ENCODE measurements around the gene ANKRD53. TPM values are rescaled to one million over a fixed set of nuclear protein-coding genes. Genes with fewer than 3 reads are reported as not detected.
A peak's percentile ranks its signal among the peaks of the same experiment; 100 is the strongest.

ANKRD53 gene
- total and polyA plus RNA-seq, 8 donors = 0.52 to 4.7 (median 3.0) TPM

DNA sequence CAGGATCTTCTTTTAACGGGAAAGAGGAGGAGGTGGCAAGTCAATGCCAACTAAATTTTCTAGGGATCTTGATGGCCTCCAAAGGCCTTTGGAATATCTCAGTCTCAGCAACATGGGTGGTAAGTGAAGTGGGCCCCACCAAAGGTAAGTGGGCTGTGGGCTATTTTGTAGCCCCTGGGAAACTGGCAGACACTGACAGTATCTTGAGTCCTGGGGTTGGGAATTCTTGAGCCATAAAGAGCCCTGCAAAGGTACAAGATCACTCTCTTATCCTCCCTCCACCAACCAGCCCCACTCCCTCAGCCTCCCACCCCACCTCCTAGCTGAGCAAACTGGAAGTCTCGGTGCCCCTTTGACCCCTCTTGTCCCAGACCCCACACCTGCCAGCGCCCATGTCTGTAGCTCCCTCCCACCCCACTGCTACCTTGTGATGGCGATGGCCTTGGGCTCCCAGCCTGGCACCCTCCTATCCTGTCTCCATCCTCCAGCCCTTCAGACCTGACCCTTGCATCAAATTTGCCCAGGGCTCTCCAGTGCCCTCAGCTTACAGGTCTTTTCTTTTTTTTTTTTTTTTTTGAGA, 34.2 kb upstream of the ANKRD53 start:
- Histone ChIP-seq H3K27me3 (peaks cover 10 to 29% of the 10 kb centered on the region in 2 donors), H3K27ac (no peak overlapping the region), H3K9me3 (no peaks in the 10 kb centered on the region), H3K4me3 (no peak overlapping the region), H3K4me1 (peaks cover 0 to 10% of the 10 kb centered on the region in 2 donors), H3K36me3 (no peaks in the 10 kb centered on the region)
- no peak for TF ChIP-seq CTCF (IDR thresholded peaks at IDR 0.05)
- DNase-seq = no peak
- intact Hi-C loops (cut with DNase I) = loop anchor here in 1 of 2 donors (10.0 kb wide), 1 partner anchor 149 kb away; the partner anchor contains the start of gene FIGLA
- ATAC-seq = no peak

DNA sequence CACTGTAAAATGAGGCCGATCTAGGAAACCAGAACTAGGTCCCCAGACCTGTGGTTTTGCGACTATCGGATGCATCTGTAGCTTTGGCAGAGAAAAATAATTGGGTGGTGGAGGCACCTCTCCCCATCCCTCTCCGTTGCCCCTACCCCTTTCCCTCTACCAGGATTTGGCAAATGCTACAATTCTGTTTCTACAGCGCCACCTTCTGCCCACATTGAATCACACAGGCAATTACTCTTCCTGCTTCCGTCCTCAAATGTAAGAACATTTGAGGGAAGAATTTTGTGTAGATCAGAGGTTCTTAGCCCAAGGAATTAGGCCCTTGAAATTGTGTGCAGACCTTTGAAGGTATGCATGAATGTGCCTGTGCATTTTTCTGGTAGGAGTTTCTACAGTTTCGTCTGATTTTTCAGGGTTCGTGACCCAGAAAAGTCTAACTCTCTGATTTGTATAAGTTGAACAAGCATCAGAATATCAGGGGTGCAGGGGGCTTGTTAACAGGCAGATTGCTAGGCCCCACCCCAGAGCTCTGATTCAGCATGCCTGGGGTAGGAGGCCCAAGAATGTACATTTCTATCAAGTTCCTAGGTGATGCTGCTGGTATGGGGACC, 31.5 kb upstream of the ANKRD53 start:
- Histone ChIP-seq H3K4me3 (no peak overlapping the region), H3K9me3 (no peaks in the 10 kb centered on the region), H3K27me3 (peaks cover 10 to 33% of the 10 kb centered on the region in 2 donors), H3K36me3 (no peaks in the 10 kb centered on the region), H3K4me1 (peaks cover 0 to 10% of the 10 kb centered on the region in 2 donors), H3K27ac (no peak overlapping the region)
- TF ChIP-seq CTCF (IDR thresholded peaks at IDR 0.05) = peak; percentile 50 to 63
- intact Hi-C loops (cut with DNase I) = loop anchor here in 1 of 2 donors (5.0 to 10.0 kb wide), 2 partner anchors 75 to 152 kb away; partner anchors contain the start of gene FIGLA
- peak; percentile 68 for ATAC-seq
- DNase-seq = peak in 2 of 4 donors; percentile 45 to 67

DNA sequence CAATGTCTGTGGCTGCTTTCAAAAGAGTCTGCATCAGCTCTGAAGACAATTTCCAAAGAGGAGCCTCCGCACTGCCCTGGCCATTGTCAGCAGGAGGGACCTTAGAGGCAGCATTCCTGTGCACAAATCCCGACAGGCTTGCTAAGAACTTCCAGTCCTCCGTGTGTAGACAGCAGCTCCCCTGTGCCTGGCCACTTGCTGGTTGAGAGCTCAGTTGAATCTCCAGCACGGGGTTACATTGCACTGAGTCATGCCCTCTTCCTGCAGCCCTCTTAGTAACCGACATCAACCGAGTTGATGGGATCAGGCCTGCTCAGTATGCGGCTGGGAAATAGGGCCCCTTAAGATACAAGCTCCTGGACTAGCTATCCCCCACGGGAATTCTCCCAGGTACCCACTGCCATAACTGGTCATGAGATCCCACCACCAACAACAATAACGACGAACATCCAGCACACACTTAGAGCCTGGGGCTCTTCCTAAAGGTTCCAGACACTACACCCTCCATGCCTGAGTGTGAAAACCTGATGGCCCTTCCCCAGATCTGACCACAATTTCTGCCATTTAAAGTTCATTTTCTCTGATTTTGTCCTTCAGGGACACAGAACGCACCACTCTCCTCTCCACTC, 30.8 kb upstream of the ANKRD53 start:
- Histone ChIP-seq H3K4me1 (peaks cover 0 to 10% of the 10 kb centered on the region in 2 donors), H3K27ac (no peak overlapping the region), H3K9me3 (no peaks in the 10 kb centered on the region), H3K36me3 (no peaks in the 10 kb centered on the region), H3K27me3 (peaks cover 10 to 39% of the 10 kb centered on the region in 2 donors), H3K4me3 (no peak overlapping the region)
- no peak for DNase-seq
- ATAC-seq = peak; percentile 26
- no peak for TF ChIP-seq CTCF (IDR thresholded peaks at IDR 0.05)
- intact Hi-C loops (cut with DNase I) = loop anchor here in 1 of 2 donors (5.0 to 10.0 kb wide), 2 partner anchors 75 to 153 kb away; partner anchors contain the start of gene FIGLA

GRCh38 chr2:70948337-70949003, 30.0 kb upstream of the ANKRD53 start:
- intact Hi-C loops (cut with DNase I) = loop anchor here in 1 of 2 donors (5.0 to 10.0 kb wide), 2 partner anchors 76 to 154 kb away; partner anchors contain the start of gene FIGLA
- DNase-seq = peak; percentile 74 to 90 (median 79)
- peak; percentile 98 for ATAC-seq
- H3K4me3 ChIP-seq = no peak overlapping the region
- H3K27ac ChIP-seq = no peak overlapping the region
- TF ChIP-seq CTCF (IDR thresholded peaks at IDR 0.05) = peak; percentile 87 to 89
- H3K4me1 ChIP-seq = peaks cover 0 to 10% of the 10 kb centered on the region in 2 donors
- no peaks in the 10 kb centered on the region for H3K36me3 ChIP-seq
- peaks cover 10 to 47% of the 10 kb centered on the region in 2 donors for H3K27me3 ChIP-seq
- no peaks in the 10 kb centered on the region for H3K9me3 ChIP-seq

Data from left lung (tissue), 10 donors.